ENCODE data around the gene TBCC.

TBCC gene

DNA sequence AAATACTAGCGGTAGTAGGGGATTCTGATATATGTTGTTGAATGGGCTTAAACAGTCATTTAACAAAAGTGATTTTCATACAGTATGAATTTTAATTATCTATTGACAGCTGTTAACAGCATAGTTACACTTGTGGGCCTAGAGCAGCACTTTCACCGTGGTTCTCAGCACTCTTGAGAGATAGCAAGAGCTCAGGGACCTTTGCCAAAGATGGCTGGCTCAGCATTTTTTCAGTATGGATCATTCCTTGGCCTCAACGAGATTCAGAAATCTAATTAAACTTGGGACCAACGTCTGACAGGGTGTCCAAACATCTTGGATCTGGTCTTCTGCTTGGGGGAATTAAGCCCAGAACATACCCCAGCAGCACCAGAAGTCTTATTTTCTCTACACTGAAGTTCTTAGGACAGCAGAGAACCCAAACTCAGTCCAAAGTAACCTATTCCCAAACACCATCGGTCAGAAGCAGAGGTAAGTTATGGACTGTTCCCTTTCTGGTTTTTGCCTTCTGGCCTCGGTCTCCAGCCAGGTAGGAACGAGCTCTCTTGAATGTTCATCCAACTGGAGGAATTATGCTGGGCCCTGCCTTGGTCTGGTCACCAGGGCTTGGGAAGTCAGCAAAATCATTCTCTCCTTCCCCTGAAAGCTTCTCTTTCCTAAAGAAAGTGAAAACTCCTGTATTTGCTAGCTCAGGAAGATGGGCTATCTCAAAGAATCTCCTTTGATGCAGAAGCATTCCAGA lies 49.2 kb downstream of the TBCC start:
- DNase-seq (ENCODE audit: low spot score), result no peak

DNA sequence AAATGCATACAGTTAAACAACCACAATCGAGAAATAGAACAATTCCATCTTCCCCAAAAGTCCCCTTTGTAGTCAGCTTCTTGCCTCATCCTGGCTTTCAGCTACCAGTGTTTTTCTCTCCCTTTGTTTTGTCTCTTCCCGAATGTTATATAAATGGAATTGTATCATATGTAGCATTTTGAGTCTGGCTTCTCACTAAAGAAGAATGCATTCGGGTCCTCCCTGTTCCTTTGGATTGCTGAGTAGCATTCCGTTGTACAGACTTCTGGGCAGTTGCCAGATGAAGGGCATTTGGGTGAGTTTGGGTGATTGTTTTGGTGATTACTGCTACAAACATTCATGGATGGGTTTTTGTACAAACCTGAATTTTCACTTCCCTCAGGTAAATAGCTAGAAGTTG lies 51.3 kb downstream of the TBCC start:
- FAIRE-seq (no peak), DNase-seq (ENCODE audit: low spot score) (no peak)

More for the DNA sequence above, 49.2 kb downstream of the TBCC start:
- FAIRE-seq, result no peak
